ENCODE data around the gene FOXL1. TPM values are rescaled to one million over a fixed set of nuclear protein-coding genes. Genes with fewer than 3 reads are reported as not detected.

FOXL1 gene
- total and polyA plus RNA-seq, 9 of the 15 experiments (the other 6 are each of a cell fraction or from before 2014, with no cell fraction given), result not detected

DNA sequence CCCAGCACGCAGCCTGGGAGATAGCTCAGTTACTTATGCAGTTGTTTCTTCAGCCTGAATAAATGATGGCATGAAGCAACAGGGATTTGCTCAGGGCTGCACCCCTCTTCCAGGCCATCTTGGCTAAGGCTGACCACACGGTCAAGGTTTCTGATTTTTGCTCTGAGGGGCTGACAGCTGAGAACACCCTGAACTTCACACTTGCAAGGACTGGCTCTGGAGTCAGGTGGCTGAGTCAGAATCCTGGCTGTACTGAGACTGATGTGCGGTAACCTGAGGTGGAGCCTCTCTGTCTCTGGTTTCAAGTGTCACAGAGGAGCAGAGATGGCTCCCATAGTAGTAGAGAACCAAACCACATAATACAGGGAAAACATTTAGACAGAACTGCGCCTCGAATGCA is 28.1 kb upstream of the FOXL1 start:
- Histone ChIP-seq H3K9me3 (replicated peaks; ENCODE audit: control insufficient read depth, insufficient read depth, low read depth, low read length) (no peaks in the 10 kb centered on the region), H3K27ac (ENCODE audit: extremely low read depth, low read depth, low read length) (no peak overlapping the region), H3K9ac (ENCODE audit: insufficient read depth in 1 of 2, low read depth in 2 of 2, low read length in 2 of 2) (no peak overlapping the region), H2AFZ (ENCODE audit: low read depth, low read length) (no peak overlapping the region), H3K9me1 (ENCODE audit: control insufficient read depth, insufficient read depth, low read length) (no peaks in the 10 kb centered on the region), H3K36me3 (ENCODE audit: control insufficient read depth, insufficient read depth, low read length) (peaks cover 27% of the 10 kb centered on the region; the same call in 2 of the 3 replicates), H4K20me1 (replicated peaks; ENCODE audit: control insufficient read depth, insufficient read depth, low read length) (no peaks in the 10 kb centered on the region), H3K4me2 (ENCODE audit: insufficient read depth, low read length) (no peak overlapping the region), H3K4me1 (replicated peaks in 1 of 2; ENCODE audit: control insufficient read depth in 2 of 2, insufficient read depth in 2 of 2, low read length in 2 of 2) (peaks cover 0 to 9% of the 10 kb centered on the region in 2 experiments; a peak in 2 of 5 replicates), H3K79me2 (ENCODE audit: control insufficient read depth, insufficient read depth, low read length) (peaks cover 13% of the 10 kb centered on the region), H3K27me3 (ENCODE audit: control insufficient read depth in 2 of 2, insufficient read depth in 2 of 2, low read length in 2 of 2) (no peaks in the 10 kb centered on the region), H3K4me3 (no peak overlapping the region)
- FAIRE-seq, result no peak
- BruUV-seq (replicated peaks), result no TSS peak
- TF ChIP-seq ZC3H8 (IDR thresholded peaks at IDR 0.05), result no peak
- no peak for TF ChIP-seq TEAD4 (IDR thresholded peaks at IDR 0.05; ENCODE audit: low read length)
- no peak for TF ChIP-seq TEAD4 (CRISPR knock-in tag; IDR thresholded peaks at IDR 0.05; ENCODE audit: borderline replicate concordance)
- TF ChIP-seq RCOR1 (IDR thresholded peaks at IDR 0.05; ENCODE audit: borderline replicate concordance in 1 of 2, low read depth in 2 of 2, low read length in 2 of 2), result no peak
- TF ChIP-seq ZNF165 (CRISPR knock-in tag; IDR thresholded peaks at IDR 0.05; ENCODE audit: borderline replicate concordance), result no peak
- TF ChIP-seq, protein P1, sequence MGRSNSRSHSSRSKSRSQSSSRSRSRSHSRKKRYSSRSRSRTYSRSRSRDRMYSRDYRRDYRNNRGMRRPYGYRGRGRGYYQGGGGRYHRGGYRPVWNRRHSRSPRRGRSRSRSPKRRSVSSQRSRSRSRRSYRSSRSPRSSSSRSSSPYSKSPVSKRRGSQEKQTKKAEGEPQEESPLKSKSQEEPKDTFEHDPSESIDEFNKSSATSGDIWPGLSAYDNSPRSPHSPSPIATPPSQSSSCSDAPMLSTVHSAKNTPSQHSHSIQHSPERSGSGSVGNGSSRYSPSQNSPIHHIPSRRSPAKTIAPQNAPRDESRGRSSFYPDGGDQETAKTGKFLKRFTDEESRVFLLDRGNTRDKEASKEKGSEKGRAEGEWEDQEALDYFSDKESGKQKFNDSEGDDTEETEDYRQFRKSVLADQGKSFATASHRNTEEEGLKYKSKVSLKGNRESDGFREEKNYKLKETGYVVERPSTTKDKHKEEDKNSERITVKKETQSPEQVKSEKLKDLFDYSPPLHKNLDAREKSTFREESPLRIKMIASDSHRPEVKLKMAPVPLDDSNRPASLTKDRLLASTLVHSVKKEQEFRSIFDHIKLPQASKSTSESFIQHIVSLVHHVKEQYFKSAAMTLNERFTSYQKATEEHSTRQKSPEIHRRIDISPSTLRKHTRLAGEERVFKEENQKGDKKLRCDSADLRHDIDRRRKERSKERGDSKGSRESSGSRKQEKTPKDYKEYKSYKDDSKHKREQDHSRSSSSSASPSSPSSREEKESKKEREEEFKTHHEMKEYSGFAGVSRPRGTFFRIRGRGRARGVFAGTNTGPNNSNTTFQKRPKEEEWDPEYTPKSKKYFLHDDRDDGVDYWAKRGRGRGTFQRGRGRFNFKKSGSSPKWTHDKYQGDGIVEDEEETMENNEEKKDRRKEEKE (IDR thresholded peaks at IDR 0.05; ENCODE audit: borderline replicate concordance in 1 of 2, control insufficient read depth in 1 of 2, low read depth in 2 of 2, low read length in 1 of 2), result no peak
- TF ChIP-seq, protein P2, sequence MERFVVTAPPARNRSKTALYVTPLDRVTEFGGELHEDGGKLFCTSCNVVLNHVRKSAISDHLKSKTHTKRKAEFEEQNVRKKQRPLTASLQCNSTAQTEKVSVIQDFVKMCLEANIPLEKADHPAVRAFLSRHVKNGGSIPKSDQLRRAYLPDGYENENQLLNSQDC (CRISPR knock-in tag; IDR thresholded peaks at IDR 0.05), result no peak
- TF ChIP-seq, protein P3, sequence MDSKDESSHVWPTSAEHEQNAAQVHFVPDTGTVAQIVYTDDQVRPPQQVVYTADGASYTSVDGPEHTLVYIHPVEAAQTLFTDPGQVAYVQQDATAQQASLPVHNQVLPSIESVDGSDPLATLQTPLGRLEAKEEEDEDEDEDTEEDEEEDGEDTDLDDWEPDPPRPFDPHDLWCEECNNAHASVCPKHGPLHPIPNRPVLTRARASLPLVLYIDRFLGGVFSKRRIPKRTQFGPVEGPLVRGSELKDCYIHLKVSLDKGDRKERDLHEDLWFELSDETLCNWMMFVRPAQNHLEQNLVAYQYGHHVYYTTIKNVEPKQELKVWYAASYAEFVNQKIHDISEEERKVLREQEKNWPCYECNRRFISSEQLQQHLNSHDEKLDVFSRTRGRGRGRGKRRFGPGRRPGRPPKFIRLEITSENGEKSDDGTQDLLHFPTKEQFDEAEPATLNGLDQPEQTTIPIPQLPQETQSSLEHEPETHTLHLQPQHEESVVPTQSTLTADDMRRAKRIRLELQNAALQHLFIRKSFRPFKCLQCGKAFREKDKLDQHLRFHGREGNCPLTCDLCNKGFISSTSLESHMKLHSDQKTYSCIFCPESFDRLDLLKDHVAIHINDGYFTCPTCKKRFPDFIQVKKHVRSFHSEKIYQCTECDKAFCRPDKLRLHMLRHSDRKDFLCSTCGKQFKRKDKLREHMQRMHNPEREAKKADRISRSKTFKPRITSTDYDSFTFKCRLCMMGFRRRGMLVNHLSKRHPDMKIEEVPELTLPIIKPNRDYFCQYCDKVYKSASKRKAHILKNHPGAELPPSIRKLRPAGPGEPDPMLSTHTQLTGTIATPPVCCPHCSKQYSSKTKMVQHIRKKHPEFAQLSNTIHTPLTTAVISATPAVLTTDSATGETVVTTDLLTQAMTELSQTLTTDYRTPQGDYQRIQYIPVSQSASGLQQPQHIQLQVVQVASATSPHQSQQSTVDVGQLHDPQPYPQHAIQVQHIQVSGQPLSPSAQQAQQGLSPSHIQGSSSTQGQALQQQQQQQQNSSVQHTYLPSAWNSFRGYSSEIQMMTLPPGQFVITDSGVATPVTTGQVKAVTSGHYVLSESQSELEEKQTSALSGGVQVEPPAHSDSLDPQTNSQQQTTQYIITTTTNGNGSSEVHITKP (IDR thresholded peaks at IDR 0.05; ENCODE audit: partially characterized antibody), result no peak
- TF ChIP-seq ZFP1 (CRISPR knock-in tag; IDR thresholded peaks at IDR 0.05), result no peak
- ChIA-PET CTCF (ENCODE audit: low intra/inter-chr PET ratio) (no interaction called here), POLR2A (interaction anchor here (0.7 kb wide), 1 partner anchor 34 kb away, joined by 4 read pairs; no protein-coding TSS in a partner anchor)
- ATAC-seq, result no peak
- 79% methylated on average over 5 of the region's 5 CpGs for WGBS (ENCODE audit: insufficient coverage, low coverage, missing lambda C conversion rate)
- intact Hi-C loops (cut with micrococcal nuclease) (no loop called here), in situ Hi-C loops (cut with MboI) (loop anchor here (25.0 kb wide), 1 partner anchor 1087 kb away; no protein-coding TSS in a partner anchor)
- no peak for DNase-seq (ENCODE audit: extremely low read depth in 1 of 4, low spot score in 3 of 4)

All from K562 (cell line).